Stimulated activated CD4-positive, alpha-beta T cell treated with anti-CD3 and anti-CD28 coated beads, Interleukin-15, amount 100 ng/mL, for 1 hour (primary cell): Measurements from ENCODE around the gene RELL2.
"Not testable (repeated sequence)": the region's sequence is repeated elsewhere in the genome, so short reads cannot be mapped to it uniquely, and the experiment has no call there.

ENCODE experiments used
- DNase-seq, 2 donors: peaks; one replicate each; pipeline ENCODE4 v3.0.0-alpha.2; 2020; ENCODE audit warnings: low read depth in 1 of 2, low spot score in 1 of 2

The RELL2 gene, protein sequence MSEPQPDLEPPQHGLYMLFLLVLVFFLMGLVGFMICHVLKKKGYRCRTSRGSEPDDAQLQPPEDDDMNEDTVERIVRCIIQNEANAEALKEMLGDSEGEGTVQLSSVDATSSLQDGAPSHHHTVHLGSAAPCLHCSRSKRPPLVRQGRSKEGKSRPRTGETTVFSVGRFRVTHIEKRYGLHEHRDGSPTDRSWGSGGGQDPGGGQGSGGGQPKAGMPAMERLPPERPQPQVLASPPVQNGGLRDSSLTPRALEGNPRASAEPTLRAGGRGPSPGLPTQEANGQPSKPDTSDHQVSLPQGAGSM

GRCh38 chr5:141636413-141637122 lies at the start of gene RELL2, which contains the start of gene HDAC3:
Gene RELL2 (plus strand): TSS chr5:141636997. CDS start chr5:141638226, 1,229 bp downstream.
Gene HDAC3 (minus strand): TSS chr5:141636849. CDS start chr5:141636790, 59 bp downstream.
- DNase-seq: peak; percentile 91 to 97

GRCh38 chr5:141590127-141590526 lies 46.7 kb upstream of the RELL2 start:
- no peak for DNase-seq

- no peak for DNase-seq
Measured at GRCh38 chr5:141596867-141597266, 39.9 kb upstream of the RELL2 start.

DNA sequence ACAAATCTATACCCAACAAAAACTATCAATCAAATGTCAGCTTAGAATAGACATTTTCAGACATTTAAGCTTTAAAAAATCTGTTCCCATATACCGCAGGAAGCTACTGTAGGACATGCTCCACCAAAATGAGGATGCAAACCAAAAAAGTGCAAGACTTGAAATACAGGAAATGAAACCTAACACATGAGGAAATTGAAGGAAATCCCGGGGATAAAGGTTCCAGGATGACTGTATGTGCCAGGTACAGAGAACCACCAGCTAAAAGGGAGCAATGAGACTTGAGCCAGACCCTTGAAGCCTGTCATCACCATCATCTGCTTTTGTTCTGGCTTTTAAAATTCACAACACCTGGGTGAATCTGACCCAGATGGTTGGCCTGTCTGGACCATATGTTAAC lies 39.4 kb upstream of the RELL2 start:
- no peak for DNase-seq

GRCh38 chr5:141597814-141598213 lies 39.0 kb upstream of the RELL2 start:
- DNase-seq: no peak

DNA sequence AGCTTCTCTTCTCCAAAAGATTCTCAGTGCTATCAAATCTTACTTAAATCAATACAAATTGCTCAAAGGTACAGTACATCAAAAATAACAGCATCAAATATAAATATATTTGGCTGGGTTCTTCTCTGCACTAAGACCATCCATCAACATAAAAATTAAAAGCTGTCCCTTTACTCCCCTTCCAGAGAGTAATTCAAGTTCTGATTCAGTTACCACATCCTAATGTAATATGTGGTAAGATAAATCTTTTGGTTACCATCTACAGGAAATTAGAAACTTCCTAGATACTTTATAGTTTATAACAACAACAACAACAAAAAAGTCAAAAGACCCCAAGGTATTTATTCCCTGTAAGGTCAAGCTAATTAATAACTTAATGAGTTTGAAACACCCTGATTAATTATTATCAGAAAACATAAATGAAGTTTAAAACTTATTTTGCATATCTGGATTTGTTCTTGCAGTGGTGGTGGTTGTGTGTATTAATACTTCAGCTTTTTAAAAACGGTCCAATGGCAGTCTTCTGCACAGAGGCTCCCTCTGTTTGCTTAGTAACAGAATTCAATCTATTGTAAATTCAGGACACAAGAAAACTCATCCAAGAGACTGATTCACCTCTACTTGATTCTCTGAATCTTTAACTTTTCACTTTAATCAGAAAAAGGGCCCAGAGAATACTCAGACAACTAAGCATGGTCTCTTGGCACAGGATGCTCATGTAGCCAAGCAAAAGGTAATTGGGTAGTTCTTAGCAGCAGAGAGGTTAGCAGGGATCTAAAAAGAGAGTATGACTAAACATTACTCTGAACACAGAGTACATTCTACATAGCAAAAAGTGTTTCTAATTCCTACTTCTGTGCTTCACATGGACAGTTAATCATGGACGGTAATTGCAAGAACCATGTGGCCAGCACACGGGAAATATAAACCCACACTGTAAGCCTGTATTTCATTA lies 38.1 kb upstream of the RELL2 start:
- DNase-seq: no peak

GRCh38 chr5:141602606-141603005 lies 34.2 kb upstream of the RELL2 start:
- no peak for DNase-seq

- no peak for DNase-seq
Measured at GRCh38 chr5:141603923-141604717, 32.7 kb upstream of the RELL2 start.

DNA sequence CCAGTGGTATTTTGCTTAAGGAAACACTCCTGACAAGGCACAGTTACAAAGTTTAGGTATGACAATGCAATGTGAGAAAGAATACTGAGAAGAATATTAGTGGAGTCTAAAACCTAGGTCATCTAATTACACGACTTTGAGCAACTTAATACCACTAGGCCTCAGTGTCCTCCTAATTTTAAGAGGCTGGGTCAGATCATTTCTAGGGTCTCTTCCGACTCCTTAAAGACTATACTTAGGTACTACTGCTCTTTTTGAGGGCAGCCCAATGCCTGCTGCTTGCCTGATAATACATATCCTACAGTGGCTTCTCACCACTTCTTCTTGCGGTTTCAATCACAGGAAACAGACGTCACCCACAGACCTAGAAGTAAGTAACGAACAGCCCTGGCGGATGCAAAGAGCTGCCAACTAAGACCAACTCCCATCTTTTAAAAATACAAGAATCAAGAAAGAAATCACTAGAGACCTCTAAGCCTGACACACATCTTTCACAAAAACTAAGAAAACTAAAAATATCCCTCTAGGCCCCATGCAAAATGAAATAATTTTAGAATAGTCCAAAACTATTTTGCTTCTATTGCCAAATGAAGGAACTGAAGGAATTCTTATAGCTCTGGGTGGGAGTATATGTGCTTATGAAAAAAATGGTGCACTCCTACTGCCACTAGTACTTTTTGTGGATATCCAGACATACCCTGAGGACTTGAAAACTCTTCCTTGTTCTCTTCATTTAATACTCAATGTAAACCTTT lies 31.1 kb upstream of the RELL2 start:
- DNase-seq: peak in 1 of 2 donors; percentile 45

GRCh38 chr5:141608046-141608445 lies 28.8 kb upstream of the RELL2 start:
- DNase-seq: no peak

GRCh38 chr5:141608557-141608956 lies 28.2 kb upstream of the RELL2 start:
- DNase-seq: no peak

GRCh38 chr5:141609044-141609443 lies 27.8 kb upstream of the RELL2 start:
- DNase-seq: no peak

DNA sequence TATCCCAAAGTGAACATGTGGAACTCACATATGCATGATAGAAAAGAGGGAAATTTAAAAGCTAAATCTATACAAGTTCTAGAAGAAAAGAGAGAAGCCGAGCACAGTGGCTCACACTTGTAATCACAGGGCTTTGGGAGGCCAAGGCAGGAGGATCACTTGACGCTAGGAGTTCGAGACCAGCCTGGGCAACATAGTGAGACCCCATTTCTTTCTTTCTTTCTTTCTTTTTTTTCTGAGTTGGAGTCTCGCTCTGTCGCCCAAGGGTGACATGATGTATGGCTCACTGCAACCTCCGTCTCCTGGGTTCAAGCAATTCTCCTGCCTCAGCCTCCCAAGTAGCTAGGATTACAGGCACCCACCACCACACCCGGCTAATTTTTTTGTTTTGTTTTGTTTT lies 26.9 kb upstream of the RELL2 start:
- not testable (repeated sequence) for DNase-seq

DNA sequence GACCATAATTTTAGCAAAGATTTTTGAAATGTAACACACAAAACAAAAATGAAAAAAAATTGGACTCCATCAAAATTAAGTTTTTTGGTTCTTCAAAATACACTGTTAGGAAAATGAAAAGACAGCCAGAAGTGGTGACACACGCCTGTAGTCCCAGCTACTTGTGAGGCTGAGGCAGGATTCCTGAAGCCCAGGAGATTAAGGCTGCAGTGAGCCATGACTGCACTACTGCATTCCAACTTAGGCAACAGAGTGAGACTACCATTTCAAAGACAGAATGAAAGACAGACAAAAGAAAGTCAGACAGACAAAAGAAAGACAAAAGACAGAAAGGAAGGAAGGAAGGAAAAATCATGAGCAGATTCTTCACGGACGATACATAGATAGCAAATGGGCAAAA lies 25.5 kb upstream of the RELL2 start:
- no peak for DNase-seq

- DNase-seq: no peak
Measured at GRCh38 chr5:141613344-141613743, 23.5 kb upstream of the RELL2 start.

GRCh38 chr5:141615991-141616720 lies 20.6 kb upstream of the RELL2 start:
- DNase-seq: no peak

- no peak for DNase-seq
Measured at GRCh38 chr5:141617128-141617527, 19.7 kb upstream of the RELL2 start.

DNA sequence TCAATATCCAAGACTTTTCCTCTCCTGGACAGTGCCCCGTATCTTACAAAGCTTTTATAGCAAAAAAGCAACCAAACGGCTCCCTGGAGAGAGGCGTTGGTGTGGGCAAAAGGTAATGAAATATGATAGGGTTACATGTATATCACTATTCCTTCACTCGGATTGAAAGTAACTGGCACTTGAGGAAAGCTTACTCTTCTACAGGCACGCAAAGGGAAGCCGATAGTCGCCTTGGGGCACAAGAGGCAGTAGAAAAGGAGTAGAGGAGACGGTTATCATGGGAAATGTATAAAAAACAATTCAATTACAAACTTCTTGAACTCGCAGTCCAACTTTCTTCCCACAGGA lies 19.1 kb upstream of the RELL2 start:
- DNase-seq: no peak
